Measurements from ENCODE around the gene FARP1. TPM values are rescaled to one million over a fixed set of nuclear protein-coding genes. Genes with fewer than 3 reads are reported as not detected.

Gene FARP1
- polyA plus RNA-seq, 2 of the 4 experiments (the other 2 are of a cell fraction) = 9.4 to 13.0 TPM

GRCh38 chr13:98307463-98308085, 164.7 kb downstream of the FARP1 start (continued):
- TF ChIP-seq, protein P1, sequence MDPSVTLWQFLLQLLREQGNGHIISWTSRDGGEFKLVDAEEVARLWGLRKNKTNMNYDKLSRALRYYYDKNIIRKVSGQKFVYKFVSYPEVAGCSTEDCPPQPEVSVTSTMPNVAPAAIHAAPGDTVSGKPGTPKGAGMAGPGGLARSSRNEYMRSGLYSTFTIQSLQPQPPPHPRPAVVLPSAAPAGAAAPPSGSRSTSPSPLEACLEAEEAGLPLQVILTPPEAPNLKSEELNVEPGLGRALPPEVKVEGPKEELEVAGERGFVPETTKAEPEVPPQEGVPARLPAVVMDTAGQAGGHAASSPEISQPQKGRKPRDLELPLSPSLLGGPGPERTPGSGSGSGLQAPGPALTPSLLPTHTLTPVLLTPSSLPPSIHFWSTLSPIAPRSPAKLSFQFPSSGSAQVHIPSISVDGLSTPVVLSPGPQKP (IDR thresholded peaks at IDR 0.05; ENCODE audit: low read depth, low read length) = no peak
- TF ChIP-seq GATA3 (IDR thresholded peaks at IDR 0.05; ENCODE audit: borderline replicate concordance) (no peak), ZFP36 (IDR thresholded peaks at IDR 0.05; ENCODE audit: borderline replicate concordance, partially characterized antibody) (no peak), ZNF302 (CRISPR knock-in tag; IDR thresholded peaks at IDR 0.05) (no peak), POLR2A (IDR thresholded peaks at IDR 0.05; ENCODE audit: low read length) (no peak), RAD21 (conservative IDR thresholded peaks at IDR 0.05 in 1 of 2, IDR thresholded peaks at IDR 0.05 in 1 of 2) (no peak), HDAC2 (IDR thresholded peaks at IDR 0.05) (no peak), ZC3H11A (IDR thresholded peaks at IDR 0.05) (no peak), SMC3 (IDR thresholded peaks at IDR 0.05) (no peak)
- TF ChIP-seq, protein P2, sequence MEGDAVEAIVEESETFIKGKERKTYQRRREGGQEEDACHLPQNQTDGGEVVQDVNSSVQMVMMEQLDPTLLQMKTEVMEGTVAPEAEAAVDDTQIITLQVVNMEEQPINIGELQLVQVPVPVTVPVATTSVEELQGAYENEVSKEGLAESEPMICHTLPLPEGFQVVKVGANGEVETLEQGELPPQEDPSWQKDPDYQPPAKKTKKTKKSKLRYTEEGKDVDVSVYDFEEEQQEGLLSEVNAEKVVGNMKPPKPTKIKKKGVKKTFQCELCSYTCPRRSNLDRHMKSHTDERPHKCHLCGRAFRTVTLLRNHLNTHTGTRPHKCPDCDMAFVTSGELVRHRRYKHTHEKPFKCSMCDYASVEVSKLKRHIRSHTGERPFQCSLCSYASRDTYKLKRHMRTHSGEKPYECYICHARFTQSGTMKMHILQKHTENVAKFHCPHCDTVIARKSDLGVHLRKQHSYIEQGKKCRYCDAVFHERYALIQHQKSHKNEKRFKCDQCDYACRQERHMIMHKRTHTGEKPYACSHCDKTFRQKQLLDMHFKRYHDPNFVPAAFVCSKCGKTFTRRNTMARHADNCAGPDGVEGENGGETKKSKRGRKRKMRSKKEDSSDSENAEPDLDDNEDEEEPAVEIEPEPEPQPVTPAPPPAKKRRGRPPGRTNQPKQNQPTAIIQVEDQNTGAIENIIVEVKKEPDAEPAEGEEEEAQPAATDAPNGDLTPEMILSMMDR (IDR thresholded peaks at IDR 0.05) = no peak

- H3K9me3 ChIP-seq = no peaks in the 10 kb centered on the region
- 0 out of 3 replicates have a peak, but pooled peaks cover 10% of the 10 kb centered on the region for H3K4me1 ChIP-seq
- TF ChIP-seq ZSCAN20 (CRISPR knock-in tag; IDR thresholded peaks at IDR 0.05) (no peak), JUNB (IDR thresholded peaks at IDR 0.05) (no peak), EP300 (IDR thresholded peaks at IDR 0.05) (no peak), EHF (CRISPR knock-in tag; IDR thresholded peaks at IDR 0.05) (no peak), SMC3 (IDR thresholded peaks at IDR 0.05) (no peak), SREBF2 (IDR thresholded peaks at IDR 0.05) (no peak), NPAS2 (CRISPR knock-in tag; IDR thresholded peaks at IDR 0.05; ENCODE audit: borderline replicate concordance) (no peak), ESRRA (IDR thresholded peaks at IDR 0.05; ENCODE audit: borderline replicate concordance, low read length) (no peak), HMGXB4 (CRISPR knock-in tag; IDR thresholded peaks at IDR 0.05; ENCODE audit: borderline replicate concordance) (no peak), NFE2L2 (conservative IDR thresholded peaks at IDR 0.05; ENCODE audit: low read length) (no peak), KDM5A (IDR thresholded peaks at IDR 0.05) (no peak), RFX5 (IDR thresholded peaks at IDR 0.05) (no peak), RARB (CRISPR knock-in tag; IDR thresholded peaks at IDR 0.05) (no peak), ZC3H11A (IDR thresholded peaks at IDR 0.05) (no peak), HEYL (CRISPR knock-in tag; IDR thresholded peaks at IDR 0.05) (no peak), EHMT2 (IDR thresholded peaks at IDR 0.05; ENCODE audit: low read depth) (no peak), CBX2 (IDR thresholded peaks at IDR 0.05; ENCODE audit: borderline replicate concordance, low read depth) (no peak), ZNF302 (CRISPR knock-in tag; IDR thresholded peaks at IDR 0.05) (no peak)
- TF ChIP-seq, protein P3, sequence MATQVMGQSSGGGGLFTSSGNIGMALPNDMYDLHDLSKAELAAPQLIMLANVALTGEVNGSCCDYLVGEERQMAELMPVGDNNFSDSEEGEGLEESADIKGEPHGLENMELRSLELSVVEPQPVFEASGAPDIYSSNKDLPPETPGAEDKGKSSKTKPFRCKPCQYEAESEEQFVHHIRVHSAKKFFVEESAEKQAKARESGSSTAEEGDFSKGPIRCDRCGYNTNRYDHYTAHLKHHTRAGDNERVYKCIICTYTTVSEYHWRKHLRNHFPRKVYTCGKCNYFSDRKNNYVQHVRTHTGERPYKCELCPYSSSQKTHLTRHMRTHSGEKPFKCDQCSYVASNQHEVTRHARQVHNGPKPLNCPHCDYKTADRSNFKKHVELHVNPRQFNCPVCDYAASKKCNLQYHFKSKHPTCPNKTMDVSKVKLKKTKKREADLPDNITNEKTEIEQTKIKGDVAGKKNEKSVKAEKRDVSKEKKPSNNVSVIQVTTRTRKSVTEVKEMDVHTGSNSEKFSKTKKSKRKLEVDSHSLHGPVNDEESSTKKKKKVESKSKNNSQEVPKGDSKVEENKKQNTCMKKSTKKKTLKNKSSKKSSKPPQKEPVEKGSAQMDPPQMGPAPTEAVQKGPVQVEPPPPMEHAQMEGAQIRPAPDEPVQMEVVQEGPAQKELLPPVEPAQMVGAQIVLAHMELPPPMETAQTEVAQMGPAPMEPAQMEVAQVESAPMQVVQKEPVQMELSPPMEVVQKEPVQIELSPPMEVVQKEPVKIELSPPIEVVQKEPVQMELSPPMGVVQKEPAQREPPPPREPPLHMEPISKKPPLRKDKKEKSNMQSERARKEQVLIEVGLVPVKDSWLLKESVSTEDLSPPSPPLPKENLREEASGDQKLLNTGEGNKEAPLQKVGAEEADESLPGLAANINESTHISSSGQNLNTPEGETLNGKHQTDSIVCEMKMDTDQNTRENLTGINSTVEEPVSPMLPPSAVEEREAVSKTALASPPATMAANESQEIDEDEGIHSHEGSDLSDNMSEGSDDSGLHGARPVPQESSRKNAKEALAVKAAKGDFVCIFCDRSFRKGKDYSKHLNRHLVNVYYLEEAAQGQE (IDR thresholded peaks at IDR 0.05) = no peak
- CTCF ChIA-PET = interaction anchor here (0.7 kb wide), 1 partner anchor 19 kb away, joined by 5 read pairs; no protein-coding TSS in a partner anchor
- FAIRE-seq (no peak), ATAC-seq (no peak), DNase-seq (ENCODE audit: low read depth in 1 of 2, low spot score in 1 of 2) (no peak)
- no peak overlapping the region for H3K27ac ChIP-seq
- no peak overlapping the region for H3K4me3 ChIP-seq
- WGBS (ENCODE audit: missing lambda C conversion rate) = 90% methylated on average over 19 of the region's 20 CpGs
- no peak overlapping the region for H3K4me2 ChIP-seq
- POLR2A ChIA-PET = no interaction called here
Observed at GRCh38 chr13:98308086-98308911, 165.4 kb downstream of the FARP1 start.

Data from A549 (cell line).